HG02884 (cell line): ENCODE data around the gene FBXL16.

ENCODE experiments used
- ATAC-seq: cut with Tn5 transposase; IDR thresholded peaks from one replicate; pipeline ENCODE4 v1.9.1; 2021; ENCODE audit warnings: mild to moderate bottlenecking, moderate library complexity; ENCODE audit not compliant: unreplicated experiment

Gene FBXL16

DNA sequence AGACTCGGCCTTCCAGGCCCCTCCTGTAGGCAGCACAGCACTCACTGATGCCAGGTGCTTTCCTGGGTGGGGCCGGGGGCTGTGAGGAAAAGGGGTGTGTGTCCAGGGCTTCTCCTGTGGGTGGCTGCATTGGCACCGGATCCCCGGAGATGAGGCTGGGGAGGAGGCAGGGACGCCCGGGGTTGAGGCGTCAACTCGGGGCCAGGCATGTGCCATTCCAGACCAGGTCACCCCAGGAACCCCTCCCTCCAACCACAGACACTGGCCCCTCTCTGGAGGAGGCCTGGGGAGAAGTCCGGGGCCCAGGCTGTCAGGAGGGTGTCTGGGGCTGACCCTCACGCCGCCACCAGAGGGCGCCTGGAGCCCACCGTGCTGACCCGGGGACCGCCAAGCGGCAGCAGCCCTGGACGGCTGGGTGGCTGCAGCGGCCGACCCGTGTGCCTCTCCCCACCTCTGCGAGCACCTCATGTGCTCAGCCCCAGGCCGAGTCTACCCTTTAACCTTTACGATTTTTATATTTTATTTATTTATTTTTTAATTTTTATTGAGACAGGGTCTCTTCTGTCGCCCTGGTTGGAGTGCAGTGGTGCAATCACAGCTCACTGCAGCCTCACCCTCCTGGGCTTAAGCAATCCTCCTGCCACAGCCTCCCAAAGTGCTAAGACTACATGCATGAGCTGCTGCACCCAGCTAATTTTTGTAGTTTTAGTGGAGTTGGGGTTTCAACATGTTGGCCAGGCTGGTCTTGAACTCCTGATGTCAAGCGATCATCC lies 6.1 kb upstream of the FBXL16 start:
- ATAC-seq: no peak

DNA sequence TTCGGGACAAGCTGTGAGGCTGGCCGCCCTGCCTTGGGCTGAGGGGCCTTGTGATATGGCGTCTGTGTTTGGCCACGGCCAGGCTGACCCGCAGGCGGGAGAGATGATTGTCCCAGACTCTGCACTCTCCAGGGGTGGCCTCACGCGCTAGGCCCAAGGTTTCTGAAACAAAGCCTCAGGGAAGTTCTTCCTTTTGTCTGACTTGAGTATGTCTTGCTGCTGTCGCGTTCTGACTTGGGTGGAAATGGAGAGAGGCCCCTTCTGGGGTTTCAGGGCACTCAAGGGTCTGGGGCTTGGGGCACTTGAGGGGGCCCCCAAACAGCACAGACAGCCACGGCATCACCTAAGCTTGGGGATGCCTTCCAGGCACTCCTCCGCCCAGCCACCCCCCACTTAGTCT lies 5.5 kb upstream of the FBXL16 start:
- ATAC-seq: no peak

DNA sequence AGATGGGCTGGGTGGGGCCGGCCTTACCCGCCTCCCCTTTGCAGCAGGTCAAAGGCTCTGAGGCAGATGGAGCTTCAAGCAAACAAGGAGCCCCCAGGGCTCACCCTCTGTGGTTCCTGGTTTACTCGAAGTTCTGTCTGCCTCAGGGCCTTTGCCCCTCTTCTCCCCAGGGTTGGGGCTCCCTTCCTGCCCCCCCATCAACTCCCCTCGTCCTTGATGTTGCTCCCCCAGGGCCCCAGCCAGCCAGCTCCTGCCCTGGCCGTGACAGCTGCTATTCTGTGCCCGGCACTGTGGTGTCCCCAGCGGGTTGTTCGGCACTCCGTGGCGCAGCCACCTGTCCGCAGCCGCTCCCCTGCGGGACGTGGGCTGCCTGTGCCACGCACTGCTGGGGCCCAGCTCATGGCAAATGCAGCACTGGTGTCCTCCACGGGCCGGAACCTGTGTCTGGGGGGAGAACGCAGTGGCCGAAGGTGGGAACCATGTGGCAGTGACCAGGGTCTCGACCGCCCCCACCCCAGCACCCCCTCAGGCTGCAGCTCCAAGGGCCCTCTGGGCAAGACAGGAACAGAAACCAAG lies 5.0 kb upstream of the FBXL16 start:
- ATAC-seq: no peak

DNA sequence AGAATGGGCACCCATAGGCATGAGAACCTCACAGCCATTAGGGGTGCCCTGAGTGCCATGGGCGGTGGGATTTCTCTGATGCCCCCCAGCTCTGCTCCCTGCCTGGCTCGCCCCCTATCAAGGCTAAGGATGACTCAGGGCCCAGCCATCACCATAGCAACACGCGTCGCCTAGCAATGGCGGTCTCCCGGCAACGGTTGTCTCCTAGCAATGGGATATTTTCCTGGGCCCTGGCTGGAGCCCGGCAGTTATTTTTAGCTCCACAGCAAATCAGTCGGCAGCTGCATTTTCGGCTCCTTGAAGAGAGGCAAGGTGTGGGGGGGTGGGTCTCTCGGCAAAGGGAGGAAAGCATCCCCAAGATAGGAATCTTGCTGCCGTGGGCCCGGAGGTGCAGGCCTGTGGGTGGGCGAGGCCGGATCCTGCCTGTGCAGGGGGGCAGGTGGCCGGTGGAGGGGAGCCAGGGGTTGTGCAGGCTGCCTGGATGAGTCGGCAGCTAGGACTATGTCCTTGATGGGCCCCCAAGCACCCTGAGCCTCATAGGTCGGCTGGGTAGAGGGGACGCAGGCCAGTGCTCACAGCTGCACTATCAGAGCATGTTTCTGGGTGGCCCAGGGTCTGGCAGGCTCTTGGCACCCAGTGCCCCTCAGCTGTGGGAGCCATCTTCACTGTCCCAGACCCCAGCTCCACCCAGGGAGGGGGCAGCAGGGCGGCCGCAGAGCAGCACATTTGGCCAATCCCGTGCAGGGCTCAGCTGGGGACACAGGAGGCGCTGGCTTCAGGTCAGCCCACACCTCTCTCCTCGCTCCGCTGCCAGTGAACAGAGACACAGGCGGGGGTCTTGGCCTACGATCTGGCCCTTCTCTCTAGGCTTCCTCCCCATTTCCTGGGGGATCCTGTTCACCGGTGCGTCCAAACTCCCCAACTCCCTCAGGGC lies 4.2 kb upstream of the FBXL16 start:
- ATAC-seq: no peak

DNA sequence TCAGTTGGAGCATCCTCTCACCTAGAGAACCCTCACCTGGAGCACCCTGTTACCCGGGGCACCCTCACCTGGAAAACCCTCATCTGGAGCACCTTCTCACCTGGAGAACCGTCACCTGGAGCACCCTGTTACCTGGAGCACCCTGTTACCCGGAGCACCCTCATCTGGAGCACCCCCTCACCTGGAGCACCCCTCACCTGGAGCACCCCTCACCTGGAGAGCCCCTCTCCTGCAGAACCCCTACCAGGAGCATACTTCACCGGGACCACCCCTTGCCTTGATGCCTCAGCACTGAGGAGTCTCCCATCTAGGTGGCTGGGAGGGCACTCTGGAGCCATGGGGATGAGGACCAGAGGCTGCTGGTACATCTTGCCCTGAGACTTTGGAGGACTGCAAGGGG lies 3.4 kb upstream of the FBXL16 start:
- ATAC-seq: no peak

DNA sequence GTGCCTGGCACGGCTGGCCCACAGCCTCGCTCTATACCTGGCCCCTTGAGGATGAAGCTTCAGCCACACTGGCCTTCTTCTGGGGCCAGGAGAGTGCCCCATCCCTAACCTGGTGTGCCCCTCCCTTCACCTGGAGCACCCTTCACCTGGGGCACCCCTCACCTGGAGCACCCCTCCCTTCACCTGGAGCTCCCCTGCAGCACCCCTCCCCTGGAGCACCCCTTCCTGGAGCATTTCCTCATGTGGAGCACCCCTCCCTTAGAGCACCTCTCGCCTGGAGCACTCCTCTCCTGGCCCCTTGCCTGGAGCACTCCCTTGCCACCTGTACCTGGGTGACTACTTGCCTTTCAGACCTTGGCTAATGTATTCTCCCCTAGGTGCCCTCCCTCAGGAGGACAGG lies 2.4 kb upstream of the FBXL16 start:
- no peak for ATAC-seq

DNA sequence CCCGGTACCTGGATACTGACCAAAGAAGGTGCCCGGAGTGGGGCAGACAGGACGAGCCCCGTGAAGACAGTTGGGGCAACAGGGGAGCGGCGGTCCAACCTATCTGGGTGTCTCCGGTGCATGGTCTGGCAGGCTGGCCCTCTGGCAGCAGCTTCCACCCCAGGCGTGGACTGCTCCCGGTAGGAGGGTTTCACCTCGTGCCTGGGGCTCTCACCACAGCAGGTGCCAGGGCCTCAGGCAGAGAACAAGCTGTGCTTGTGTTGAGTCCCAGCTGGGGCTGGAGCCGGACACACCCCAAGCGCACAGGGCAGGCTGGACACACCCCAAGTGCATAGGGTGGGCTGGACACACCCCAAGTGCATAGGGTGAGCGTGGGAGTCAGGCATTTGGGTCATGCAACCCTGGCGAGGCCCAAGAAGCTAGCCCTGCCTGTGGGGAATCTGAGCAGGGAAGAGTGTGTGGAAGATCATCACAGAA lies 1.5 kb upstream of the FBXL16 start:
- no peak for ATAC-seq

DNA sequence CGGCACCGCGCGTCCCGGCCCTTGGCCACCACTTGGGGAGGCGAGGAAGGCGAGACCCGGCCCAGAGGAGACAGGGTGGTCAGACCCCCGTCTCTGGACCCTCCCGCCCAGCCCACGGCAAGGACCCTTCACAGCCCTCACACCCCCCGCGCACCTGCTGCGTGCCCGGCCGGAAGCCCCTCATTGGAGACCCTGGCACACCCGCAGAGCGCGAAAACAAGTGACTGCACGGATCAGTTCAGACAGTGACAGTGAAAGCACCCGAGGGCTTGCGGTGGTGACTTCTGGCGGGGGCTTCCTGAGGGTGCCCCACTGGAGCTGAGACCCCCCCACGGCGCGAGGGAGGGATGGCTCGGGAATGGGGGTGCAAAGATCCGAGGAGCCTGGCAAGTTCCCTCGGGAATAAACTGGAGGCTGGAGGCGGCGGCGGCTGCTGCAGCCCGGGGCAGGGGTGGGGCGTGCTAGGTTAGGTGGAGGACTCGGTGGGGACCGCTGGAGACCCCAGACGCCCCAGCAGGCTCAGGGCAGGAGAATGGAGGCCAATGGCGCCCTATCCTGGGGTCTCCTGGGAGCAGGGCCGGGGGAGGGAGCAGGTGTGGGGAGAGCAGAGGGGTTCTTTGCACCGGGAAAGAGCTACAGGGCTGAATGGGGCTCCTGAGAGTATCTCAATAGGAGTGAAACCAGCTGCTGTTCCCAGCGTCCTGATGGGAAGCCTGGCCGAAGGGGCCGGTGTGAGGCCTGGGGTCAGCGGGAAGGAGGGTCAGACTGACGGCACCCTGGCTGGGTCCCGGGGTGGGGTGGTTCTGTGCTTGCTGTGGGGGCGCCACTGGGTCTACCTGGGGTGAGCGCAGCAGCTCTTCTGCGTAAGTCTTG lies 824 bp upstream of the FBXL16 start:
- ATAC-seq: no peak

DNA sequence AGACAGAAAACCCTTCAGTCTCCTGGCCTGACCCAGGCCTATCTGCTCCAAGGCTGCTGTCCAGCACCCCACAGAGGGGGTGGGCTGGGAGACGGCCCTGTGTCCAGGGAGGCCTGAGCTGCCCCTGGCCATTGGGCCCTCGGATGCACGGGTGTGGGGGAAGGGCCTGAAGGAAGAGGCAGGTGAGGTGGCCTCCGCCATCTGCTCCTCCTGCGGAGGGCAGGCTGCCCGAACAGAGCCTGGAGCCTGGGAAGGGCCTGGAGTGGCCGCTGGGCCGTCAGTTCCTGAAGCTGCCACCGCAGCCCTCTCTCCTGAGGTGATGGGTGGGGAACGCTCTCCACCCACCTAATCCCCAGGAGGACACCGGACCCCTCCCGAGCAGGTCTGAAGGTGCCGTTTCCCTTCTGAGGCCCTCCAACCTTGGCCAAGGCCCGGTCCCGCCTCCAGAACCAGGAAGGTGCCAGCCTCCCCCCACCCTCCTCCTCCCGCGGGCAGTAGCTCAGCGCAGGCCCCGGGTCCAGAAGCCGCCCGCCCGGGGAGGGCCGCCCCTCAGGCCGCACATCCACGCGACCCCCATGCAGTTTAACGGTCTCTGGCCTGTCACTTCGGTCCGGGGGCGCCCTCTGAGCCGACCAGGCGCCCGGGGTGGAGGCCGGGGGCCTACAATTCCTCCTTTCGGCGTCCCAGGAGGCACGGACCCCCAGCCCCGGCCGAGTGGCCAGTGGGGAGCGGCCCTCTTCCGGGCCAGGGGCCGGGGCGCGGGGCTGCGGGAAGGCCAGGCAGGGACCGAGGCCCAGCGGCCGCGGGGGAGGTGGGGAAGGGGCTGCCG lies 835 bp downstream of the FBXL16 start:
- ATAC-seq: no peak

DNA sequence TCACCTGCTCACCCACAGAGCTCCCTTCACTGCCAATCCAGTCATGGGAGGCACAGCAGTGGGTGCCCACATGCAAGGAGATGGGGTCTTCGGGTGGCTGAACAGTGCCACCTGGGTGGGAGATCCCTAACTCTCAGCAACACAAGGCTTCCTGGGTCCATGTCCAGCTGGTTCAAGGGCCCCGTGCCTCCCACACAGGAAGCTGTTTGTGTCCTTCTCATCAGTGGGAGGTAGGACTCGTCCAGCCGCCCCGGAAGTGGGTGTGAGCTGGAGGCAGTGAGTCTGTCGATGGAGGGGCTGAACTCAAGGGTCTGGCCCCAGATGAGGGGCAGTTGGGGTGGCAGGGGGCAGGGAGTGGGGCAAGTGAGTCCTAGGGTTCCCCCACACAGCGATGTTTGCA lies 1.6 kb downstream of the FBXL16 start:
- ATAC-seq: no peak

DNA sequence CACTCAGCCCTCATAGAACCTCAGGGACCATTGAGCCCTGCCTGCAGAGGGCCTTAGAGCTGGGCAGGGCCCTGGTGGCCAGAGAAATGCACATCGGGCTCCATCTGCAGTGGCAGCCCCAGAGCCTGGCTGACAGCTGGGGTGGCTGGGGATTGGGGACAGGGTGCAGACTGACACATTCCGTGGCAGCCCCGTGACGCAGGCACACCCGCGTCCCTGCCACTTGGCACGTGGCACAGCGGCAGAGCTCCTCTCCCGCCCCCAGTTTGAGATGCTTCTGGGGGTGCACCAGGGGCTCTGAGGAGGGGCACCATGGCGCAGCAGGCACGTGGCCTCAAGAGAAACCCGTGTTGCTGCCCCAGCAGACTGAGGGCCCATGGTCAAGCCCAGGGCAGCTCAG lies 2.2 kb downstream of the FBXL16 start:
- no peak for ATAC-seq

DNA sequence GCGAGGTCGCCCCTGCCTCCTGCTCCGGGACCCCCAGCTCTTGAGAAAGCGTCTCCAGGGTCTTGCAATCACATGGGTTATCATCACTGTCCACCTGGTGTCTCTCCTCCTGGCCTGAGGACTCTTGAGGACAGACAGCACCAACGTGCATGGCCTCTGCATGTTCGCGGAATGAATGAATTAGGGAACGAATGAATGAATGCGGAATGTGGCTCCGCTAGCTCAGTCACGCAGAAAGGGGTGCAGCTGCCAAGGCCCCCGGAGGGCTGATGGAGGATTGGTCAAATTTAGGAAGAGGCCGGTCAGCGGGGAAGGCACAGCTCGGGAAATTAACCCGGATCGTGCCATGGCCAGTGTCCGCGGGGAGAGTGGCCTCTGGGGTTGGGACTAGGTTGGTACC lies 3.3 kb downstream of the FBXL16 start:
- ATAC-seq: no peak

DNA sequence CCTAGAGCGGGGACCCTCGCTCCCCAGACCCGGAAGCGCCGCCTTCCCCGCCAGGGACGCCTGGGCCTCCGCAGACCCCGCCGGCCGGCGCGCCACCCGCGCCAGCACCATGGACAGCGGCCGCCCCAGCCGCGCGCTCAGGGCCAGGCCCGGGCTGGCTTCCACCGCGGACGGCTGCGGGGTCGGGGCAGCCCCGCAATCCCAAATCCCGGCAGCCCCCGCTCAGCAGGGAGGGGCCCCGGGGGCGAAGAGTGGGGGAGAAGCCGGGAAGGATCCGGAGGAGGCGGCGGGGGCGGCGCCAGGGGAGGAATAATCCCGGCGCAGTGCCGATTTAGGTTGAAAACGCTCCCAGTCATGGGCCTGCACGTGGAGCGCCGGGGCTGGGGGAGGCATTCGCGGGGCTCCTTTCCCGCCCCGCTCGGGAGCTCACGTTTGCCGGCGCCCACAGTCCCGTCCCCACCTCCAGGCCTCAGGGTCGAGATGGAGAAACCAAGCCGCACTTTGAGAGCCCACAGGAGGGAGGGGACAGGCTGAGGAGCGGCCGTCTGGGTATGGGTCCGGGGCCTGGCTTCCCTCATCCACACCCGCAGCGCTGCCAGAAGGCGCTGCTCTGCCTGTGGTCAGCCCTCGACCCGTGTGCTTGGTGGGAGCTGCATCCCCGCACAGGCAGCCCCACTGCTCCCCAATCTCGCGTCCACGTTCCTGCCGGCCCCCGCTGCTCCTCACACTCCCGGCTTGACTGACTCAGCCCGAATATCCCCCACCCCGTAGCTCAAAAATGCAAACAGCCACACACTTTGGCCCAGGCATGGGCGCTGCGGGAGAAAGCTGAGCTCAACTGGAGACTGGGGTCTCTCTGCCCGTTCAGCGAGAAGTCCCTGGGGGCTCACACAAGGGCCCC lies 4.7 kb downstream of the FBXL16 start:
- ATAC-seq: no peak

DNA sequence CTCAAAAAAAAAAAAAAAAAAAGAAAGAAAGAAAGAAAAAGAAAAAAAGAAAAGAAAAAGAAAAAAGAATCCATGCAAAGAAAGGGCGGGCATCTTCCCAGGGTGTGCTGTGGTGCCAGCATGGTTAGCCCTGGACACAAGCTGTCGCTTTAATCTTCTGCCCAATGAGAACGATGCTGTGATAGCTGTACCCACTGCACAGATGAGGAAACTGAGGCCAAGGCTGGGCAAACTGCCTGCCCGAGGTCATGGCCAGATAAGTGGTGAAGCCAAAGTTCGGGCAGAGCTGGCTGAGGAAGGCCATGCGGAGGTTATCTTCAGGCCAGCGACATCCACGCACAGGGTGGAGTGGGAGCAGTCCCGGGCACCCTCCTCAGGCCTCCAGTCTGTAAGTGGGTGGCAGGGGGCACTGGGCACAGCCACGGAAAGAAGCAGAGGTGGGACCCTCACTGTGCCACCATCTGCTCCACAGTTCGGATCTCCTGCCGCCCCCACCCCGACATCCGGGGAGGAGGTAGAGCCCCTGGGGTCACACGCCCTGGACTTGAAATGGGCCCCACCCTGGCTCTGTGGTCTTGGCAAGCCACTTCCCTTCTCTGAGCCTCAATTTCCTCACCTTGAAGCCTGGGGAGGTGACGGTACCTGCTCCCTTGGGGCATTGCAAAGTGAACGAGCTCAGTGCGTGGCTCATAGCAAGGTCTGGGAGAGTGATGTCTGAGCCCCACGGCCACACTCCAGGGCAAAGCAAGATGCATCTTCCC lies 6.5 kb downstream of the FBXL16 start:
- ATAC-seq: no peak

DNA sequence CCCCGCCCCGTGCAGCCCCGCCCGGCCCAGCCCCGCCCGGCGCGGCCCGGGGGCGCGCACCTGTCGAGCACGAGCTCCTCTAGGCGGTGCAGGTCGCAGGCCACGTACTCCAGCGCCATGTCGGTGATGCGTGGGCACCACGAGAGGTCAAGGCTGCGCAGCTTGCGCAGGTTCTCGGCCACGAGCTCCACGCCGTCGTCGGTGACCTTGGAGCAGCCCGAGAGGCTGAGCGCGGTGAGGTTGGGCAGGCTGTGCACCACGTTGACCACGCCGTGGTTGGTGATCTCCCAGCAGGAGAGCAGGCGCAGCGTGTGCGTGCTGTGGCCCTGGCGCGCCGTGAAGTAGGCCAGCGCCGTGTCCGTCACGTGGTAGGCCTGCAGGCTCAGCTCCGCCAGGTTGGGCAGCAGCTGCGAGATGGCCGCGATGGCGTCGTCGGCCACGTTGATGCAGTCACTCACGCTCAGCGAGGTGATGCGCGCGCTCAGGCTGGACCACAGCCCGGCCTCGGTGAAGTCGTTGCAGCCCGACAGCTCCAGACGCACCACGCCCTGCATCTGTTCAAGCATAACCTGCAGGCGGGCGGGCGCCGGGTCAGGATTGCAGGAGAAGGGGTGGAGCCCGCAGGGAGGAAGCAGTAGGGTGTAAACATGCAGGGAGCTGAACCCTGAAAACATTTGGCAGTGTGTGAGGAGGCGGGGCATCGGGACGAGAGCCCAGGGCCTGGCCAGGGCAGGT lies 10.1 kb downstream of the FBXL16 start:
- ATAC-seq: no peak

DNA sequence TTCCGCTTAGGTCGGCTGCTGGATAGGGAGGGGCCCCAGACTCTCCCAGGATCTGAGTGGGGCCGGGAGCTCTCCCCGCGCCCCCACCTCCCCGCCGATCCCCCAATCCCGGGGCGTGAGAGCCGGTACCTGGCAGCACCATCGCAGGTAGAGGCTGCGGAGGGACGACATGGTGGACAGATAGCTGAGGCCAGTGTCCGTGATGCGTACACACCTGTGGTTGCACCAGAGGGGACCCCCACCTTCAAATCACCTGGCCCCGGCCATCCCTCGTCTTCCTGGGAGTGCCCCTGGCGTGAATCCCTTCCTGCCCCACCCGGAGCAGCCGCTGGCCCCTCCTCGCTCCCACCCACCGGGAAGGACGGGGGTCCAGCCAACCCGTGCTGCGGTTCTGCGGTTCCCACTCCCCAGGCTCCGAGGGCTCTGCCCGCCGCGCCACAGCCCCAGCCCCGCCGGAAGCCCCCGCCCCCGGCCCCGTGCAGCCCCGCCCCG lies 10.7 kb downstream of the FBXL16 start:
- ATAC-seq: no peak

DNA sequence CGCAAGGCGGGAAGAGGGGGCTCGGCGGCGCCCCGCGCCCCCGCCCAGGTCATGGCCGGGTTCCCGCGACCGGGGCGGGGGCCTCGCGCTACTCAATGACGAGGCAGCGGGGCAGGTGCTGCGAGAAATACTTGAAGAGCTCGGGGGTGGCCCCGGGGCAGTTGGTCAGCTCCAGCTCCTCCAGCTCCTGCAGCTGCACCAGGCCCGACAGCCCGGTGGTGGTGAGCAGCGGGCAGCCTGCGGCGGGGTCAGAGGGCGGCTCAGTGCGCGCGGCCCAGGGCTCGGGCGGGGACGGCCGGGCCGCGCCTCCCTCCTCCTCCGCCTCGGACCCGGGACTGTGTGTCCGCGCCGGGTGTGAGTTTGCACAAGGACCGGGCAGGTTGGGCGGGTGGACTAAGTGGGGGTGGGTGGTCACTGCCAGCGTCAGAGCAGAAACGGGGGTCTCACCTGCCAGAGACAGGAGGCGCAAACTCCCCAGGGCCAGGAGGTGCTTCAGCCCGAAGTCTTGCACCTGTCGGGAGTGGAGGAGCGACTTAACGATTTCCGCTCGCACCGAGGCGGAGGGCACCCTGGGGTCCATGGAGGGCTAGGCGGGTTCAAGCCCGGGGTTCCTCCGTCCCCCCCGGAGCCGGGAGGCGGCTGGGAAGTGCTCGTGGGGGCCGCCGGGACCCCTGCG lies 11.3 kb downstream of the FBXL16 start:
- no peak for ATAC-seq
